ENCODE results near the gene EBPL. TPM values are rescaled to one million over a fixed set of nuclear protein-coding genes. Genes with fewer than 3 reads are reported as not detected.

Gene EBPL
- total RNA-seq, 1 donor from 2014 or later = 82.9 TPM

DNA sequence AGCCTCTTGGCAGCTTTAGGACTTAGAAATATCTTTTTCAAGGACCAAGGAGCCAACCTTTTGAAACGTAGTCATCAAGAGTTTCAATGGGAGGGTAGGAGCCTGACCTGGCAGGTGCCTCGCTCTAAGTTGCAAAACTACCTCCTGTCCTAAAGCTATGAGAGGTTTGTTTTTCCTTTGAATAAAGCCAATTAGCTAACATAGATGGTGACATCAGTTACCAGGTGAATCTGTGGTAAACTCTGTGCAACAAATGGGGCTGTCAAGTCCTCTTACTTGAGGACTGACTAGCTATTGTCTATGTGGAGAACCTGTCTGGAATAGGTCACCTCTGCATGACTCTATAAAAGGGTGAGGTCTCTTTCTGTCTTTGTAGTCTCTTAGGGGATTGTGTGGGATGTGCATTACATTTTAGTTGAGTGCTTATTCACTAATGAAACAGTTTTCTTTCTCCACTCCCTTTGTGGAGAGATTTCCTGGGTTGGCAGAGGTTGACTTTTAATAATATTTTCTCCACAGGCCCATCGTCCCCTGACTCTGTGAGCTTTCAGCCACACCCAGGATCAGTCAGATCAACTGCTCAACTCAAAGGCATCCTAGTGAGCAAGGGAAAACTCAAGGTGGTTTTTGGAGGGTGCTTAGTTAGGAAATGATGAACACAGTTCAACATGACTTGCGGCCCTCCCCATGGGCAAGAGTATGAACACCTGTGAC lies 53.1 kb downstream of the EBPL start:
- DNase-seq (ENCODE audit: low spot score) = no peak
- no peaks in the 10 kb centered on the region for H3K9me3 ChIP-seq (ENCODE audit: low read depth)
- no peaks in the 10 kb centered on the region for H3K27me3 ChIP-seq
- H4K20me1 ChIP-seq (ENCODE audit: low read depth) = no peaks in the 10 kb centered on the region
- no peaks in the 10 kb centered on the region for H3K9me3 Mint-ChIP-seq
- no peak overlapping the region for H3K4me2 ChIP-seq
- H3K79me2 ChIP-seq (ENCODE audit: low read depth) = no peaks in the 10 kb centered on the region
- peak overlapping the region; percentile 17 for H3K27ac Mint-ChIP-seq
- peaks cover 5% of the 10 kb centered on the region for H3F3A ChIP-seq (ENCODE audit: low read depth)
- H3K4me1 Mint-ChIP-seq = peaks cover 9% of the 10 kb centered on the region
- no peak overlapping the region for H3K27ac ChIP-seq
- no peak overlapping the region for H3K9ac ChIP-seq
- H3K4me3 Mint-ChIP-seq = no peak overlapping the region
- no peaks in the 10 kb centered on the region for H3K36me3 ChIP-seq
- no peak overlapping the region for H3K4me3 ChIP-seq
- no peaks in the 10 kb centered on the region for H3K36me3 Mint-ChIP-seq
- H3K27me3 Mint-ChIP-seq (ENCODE audit: insufficient read depth, low read depth) = no peaks in the 10 kb centered on the region
- peaks cover 11% of the 10 kb centered on the region for H3K4me1 ChIP-seq
- TF ChIP-seq EZH2 (IDR thresholded peaks at IDR 0.05) (no peak), EZH2phosphoT487 (IDR thresholded peaks at IDR 0.05) (no peak)
- TF ChIP-seq, protein P1, sequence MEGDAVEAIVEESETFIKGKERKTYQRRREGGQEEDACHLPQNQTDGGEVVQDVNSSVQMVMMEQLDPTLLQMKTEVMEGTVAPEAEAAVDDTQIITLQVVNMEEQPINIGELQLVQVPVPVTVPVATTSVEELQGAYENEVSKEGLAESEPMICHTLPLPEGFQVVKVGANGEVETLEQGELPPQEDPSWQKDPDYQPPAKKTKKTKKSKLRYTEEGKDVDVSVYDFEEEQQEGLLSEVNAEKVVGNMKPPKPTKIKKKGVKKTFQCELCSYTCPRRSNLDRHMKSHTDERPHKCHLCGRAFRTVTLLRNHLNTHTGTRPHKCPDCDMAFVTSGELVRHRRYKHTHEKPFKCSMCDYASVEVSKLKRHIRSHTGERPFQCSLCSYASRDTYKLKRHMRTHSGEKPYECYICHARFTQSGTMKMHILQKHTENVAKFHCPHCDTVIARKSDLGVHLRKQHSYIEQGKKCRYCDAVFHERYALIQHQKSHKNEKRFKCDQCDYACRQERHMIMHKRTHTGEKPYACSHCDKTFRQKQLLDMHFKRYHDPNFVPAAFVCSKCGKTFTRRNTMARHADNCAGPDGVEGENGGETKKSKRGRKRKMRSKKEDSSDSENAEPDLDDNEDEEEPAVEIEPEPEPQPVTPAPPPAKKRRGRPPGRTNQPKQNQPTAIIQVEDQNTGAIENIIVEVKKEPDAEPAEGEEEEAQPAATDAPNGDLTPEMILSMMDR (IDR thresholded peaks at IDR 0.05) = no peak
- H2AFZ ChIP-seq (replicated peaks) = no peak overlapping the region

GRCh38 chr13:49636705-49637104 lies 54.6 kb downstream of the EBPL start:
- Mint-ChIP-seq H3K27me3 (ENCODE audit: insufficient read depth, low read depth) (no peaks in the 10 kb centered on the region), H3K4me3 (no peak overlapping the region), H3K4me1 (peaks cover 9% of the 10 kb centered on the region), H3K9me3 (no peaks in the 10 kb centered on the region), H3K27ac (no peak overlapping the region), H3K36me3 (no peaks in the 10 kb centered on the region)
- DNase-seq (ENCODE audit: low spot score) = no peak
- Histone ChIP-seq H2AFZ (replicated peaks) (no peak overlapping the region), H3K4me2 (no peak overlapping the region), H3K79me2 (ENCODE audit: low read depth) (no peaks in the 10 kb centered on the region), H3K36me3 (no peaks in the 10 kb centered on the region), H3F3A (ENCODE audit: low read depth) (peaks cover 5% of the 10 kb centered on the region), H4K20me1 (ENCODE audit: low read depth) (no peaks in the 10 kb centered on the region), H3K27me3 (no peaks in the 10 kb centered on the region), H3K9ac (no peak overlapping the region), H3K9me3 (ENCODE audit: low read depth) (no peaks in the 10 kb centered on the region), H3K4me1 (peaks cover 11% of the 10 kb centered on the region), H3K27ac (no peak overlapping the region), H3K4me3 (no peak overlapping the region)
- TF ChIP-seq EZH2phosphoT487 (IDR thresholded peaks at IDR 0.05) = no peak
- TF ChIP-seq, protein P1 (IDR thresholded peaks at IDR 0.05) = no peak
- no peak for TF ChIP-seq EZH2 (IDR thresholded peaks at IDR 0.05)

GRCh38 chr13:49635599-49636433 lies 55.5 kb downstream of the EBPL start:
- H3K27me3 Mint-ChIP-seq (ENCODE audit: insufficient read depth, low read depth) = no peaks in the 10 kb centered on the region
- Histone ChIP-seq H3K4me1 (peaks cover 11% of the 10 kb centered on the region), H3K36me3 (no peaks in the 10 kb centered on the region), H4K20me1 (ENCODE audit: low read depth) (no peaks in the 10 kb centered on the region), H3K27me3 (no peaks in the 10 kb centered on the region), H3K4me2 (peak overlapping the region; percentile 40), H3K79me2 (ENCODE audit: low read depth) (no peaks in the 10 kb centered on the region), H3K4me3 (peak overlapping the region; percentile 16), H3F3A (ENCODE audit: low read depth) (peaks cover 2% of the 10 kb centered on the region), H2AFZ (replicated peaks) (peak overlapping the region; percentile 77), H3K27ac (no peak overlapping the region), H3K9ac (no peak overlapping the region), H3K9me3 (ENCODE audit: low read depth) (no peaks in the 10 kb centered on the region)
- H3K27ac Mint-ChIP-seq = peak overlapping the region; percentile 42
- H3K4me3 Mint-ChIP-seq = no peak overlapping the region
- H3K36me3 Mint-ChIP-seq = no peaks in the 10 kb centered on the region
- TF ChIP-seq EZH2phosphoT487 (IDR thresholded peaks at IDR 0.05) (no peak), EZH2 (IDR thresholded peaks at IDR 0.05) (no peak)
- TF ChIP-seq, protein P1 (IDR thresholded peaks at IDR 0.05) = no peak
- no peaks in the 10 kb centered on the region for H3K9me3 Mint-ChIP-seq
- DNase-seq (ENCODE audit: low spot score) = no peak
- peaks cover 9% of the 10 kb centered on the region for H3K4me1 Mint-ChIP-seq

Data from neural progenitor cell (in vitro differentiated cells).